Vagina (tissue), 2 donors: ENCODE results near the gene ADAP1.

Source experiments
- CTCF ChIP-seq, 3 experiments: fragments of 450-650 bp in 2 of 3; fragments of 200-600 bp in 1 of 3; sonication (generic) in 1 of 3; IDR thresholded peaks; one replicate each; pipeline ENCODE4 v1.5.1; 2017 to 2019; ENCODE audit warnings: antibody characterized with exemption in 3 of 3, mild to moderate bottlenecking in 2 of 3, moderate library complexity in 2 of 3
- POLR2AphosphoS5 ChIP-seq, 2 donors: sonication (generic); formaldehyde crosslinking; IDR thresholded peaks; one replicate each; pipeline ENCODE4 v1.9.0; 2017; ENCODE audit warnings: antibody characterized with exemption in 2 of 2, mild to moderate bottlenecking in 2 of 2, low read depth in 1 of 2; ENCODE audit not compliant: insufficient read depth in 1 of 2

- no peak for TF ChIP-seq CTCF (IDR thresholded peaks at IDR 0.05)
- TF ChIP-seq POLR2AphosphoS5 (IDR thresholded peaks at IDR 0.05; ENCODE audit: insufficient read depth in 1 of 2, low read depth in 1 of 2) = no peak
These were observed 72.0 kb downstream of the ADAP1 start for GRCh38 chr7:882336-883035.
